GM21576 (cell line): Measurements from ENCODE around the gene AKR7A2.
"Not testable (repeated sequence)": the region's sequence is repeated elsewhere in the genome, so short reads cannot be mapped to it uniquely, and the experiment has no call there.

Experiments used
- ATAC-seq: cut with Tn5 transposase; IDR thresholded peaks from one replicate; pipeline ENCODE4 v1.9.1; 2021; ENCODE audit warnings: mild to moderate bottlenecking, moderate library complexity; ENCODE audit not compliant: unreplicated experiment

The AKR7A2 gene

DNA sequence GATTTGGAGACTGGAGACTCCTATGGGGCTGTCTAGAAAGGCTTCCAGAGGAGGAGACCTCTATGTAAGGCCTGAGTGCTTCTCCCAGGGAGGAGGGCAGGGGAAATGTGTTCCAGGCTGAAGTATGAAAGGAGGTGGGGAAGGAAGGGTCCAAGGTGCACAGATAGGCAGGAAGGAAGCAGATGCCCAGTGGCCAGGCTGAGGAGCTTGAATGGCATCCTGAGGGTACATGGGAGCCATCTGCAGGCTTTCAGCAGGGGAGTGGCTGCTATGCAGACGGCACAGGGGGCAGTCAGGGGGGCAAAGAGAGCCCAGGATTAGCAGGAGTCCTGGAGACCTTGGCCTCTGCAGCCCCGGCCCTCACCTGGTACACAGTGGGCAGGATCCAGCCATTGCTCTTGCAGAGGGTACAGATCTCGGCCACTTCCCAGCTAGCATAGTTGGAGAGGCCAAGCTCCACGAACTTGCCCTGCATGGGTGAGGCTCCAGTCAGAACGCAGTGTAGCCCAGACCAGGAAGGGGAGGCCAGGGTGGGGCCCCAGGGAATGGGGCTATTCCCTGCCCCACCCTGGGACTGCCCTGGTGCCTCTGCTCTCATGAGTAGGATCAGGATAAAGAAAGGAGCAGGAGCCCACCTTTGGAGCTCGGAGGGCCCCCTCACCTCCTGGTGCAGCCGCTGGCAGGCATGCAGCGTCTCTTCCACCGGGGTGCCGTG lies 4.0 kb downstream of the AKR7A2 start:
- no peak for ATAC-seq

DNA sequence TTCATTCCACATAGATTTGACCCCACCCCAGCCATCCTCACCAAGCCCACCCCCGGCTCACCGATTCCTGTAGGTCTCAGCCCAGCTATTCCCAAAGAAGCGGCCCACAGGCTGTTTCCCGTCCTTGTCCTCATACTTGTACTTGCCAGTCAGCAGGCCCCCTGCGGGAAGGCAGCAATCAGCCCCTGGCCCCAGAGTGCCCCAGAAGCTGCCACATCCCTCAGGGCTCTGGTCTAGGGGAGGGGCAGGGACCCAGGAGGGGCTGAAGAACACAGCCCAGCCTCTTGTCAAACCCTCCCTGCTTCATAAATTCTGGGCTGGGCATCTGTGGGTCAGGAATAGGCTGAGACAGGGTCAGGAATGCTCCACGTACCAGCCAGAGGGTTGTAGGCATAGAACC lies 5.0 kb downstream of the AKR7A2 start:
- no peak for ATAC-seq

- no peak for ATAC-seq
These were observed 6.1 kb downstream of the AKR7A2 start for GRCh38 chr1:19305880-19306279.

DNA sequence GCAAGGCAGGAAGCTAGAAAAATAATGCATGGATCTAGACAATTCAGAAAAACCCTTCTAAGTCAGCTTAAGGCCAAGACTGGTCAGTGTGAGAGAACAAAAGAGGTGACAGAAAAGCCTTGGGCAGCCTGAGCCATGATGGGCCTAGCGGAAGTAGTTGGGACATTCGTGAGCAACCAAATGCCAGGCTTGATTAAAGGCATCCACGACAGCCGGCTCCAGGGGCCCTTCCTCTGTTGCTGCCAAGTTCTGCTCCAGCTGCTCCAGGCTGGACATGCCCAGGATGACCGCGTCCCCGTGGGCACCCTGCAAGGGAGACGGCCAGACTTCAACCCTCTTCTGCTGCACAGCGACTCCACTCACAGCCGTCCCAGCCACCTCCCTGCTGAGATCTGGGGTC lies 7.9 kb downstream of the AKR7A2 start:
- ATAC-seq: not testable (repeated sequence)

DNA sequence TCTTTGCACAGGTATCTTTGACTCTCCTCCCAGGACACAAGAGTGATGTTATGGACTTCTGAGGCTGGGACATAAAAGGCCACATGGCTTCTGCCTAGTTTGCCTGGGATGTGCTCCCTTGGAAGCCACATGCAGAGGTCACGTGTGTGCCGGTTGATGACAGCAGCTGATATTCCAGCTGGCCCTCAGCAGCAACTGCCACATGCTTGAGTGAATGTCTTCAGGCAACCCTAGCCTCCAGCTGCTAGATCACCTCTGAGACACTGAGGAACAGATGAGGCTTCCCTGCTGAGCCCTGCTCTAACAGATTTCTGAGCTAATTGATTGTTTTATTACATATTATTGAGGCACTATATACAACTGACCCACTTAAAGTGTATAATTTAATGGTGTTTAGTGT lies 11.7 kb downstream of the AKR7A2 start:
- ATAC-seq: no peak

GRCh38 chr1:19294638-19295037 lies 17.3 kb downstream of the AKR7A2 start:
- ATAC-seq: no peak

- no peak for ATAC-seq
These were observed 22.7 kb downstream of the AKR7A2 start for GRCh38 chr1:19289244-19289643.

DNA sequence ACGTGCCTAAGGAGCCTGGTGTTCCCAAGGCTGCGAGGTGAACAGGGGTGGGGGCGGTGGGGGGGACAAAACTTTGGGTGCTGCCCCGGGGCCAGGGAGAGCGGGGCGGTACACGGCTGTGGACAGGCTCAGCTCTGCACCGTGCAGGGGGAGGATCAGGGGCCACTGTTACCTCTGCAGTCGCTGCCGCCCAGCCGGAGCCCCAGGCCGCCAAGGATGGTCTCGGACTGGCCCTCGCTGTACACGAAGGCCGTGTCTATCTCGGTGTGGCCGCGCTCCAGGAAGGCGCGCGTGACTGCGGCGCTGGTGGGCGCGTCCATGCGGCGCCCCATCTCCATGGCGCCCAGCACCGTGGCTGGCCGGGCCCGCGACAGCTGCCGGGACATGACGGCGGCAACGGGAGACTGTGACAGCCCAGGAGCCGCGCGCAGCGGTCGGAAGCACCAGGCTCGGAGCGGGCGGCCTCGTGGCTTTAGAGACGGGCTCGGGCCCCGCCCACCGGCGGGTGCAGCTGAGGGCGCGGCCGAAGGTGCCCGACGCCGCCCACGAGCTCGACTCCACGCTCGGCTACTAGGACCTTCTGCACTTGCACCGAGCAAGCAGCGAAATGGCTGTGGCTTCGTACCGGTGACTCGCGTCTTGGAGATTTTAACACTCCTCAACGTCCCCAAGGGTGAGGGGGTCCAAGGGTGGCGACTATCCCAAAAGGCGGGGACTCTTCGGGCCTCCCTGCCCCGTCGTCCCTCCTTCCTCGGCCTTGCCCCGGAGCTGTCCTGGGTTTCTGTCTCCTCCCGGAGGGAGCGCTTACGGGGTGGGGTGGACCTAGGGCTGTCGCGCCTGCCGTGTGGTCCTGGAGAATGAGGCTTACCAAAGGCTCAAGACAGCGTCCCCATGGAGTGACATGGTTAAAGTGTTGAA lies 23.4 kb downstream of the AKR7A2 start, which contains the start of gene AKR7A3:
Gene AKR7A3, minus strand, starts transcription at position 447 of the 918 bp plus-strand sequence. Its CDS starts 61 bp downstream, at position 386.
- ATAC-seq: not testable (repeated sequence)

DNA sequence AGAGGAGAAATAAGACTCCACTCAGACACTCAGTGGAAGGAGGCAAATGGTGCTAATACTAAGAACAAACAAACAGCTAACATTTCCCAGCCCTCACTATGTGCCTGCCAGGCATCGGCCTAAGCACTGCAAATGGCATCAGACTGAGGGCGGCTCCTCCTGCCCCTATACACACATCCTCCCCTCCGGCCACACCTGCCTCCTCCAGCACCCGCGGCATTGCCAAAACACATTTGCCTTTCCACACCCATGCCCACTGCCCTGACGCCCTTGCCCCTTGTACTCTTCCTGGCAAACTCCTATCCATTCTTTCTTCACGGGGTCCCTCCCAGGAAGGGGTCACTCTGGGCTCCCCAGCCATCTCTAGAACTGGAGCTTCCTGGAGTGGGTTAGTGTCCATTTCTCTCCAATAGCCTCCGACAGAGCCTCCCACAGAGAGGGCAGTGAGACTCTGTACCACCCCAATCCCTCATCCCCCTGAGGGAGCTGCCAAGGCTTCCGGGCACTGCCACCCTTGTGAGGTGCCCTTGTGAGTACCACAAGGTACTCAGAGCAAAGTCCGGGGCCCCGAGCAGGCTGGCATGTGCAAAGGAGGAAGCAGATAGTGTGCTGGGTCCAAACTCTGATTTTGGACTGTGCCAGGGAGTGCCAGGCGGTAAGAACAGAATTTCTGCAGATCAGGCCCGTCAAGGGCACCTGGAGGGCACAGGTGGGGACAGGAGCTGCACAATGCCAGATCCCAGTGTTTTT lies 24.3 kb downstream of the AKR7A2 start:
- ATAC-seq: no peak

GRCh38 chr1:19285807-19286206 lies 26.1 kb downstream of the AKR7A2 start:
- not testable (repeated sequence) for ATAC-seq

- not testable (repeated sequence) for ATAC-seq
These were observed 26.6 kb downstream of the AKR7A2 start for GRCh38 chr1:19285366-19285765.

- ATAC-seq: no peak
These were observed 27.1 kb downstream of the AKR7A2 start for GRCh38 chr1:19284881-19285280.

GRCh38 chr1:19283891-19284290 lies 28.1 kb downstream of the AKR7A2 start:
- ATAC-seq: no peak

GRCh38 chr1:19274636-19275035 lies 37.3 kb downstream of the AKR7A2 start:
- ATAC-seq: no peak

DNA sequence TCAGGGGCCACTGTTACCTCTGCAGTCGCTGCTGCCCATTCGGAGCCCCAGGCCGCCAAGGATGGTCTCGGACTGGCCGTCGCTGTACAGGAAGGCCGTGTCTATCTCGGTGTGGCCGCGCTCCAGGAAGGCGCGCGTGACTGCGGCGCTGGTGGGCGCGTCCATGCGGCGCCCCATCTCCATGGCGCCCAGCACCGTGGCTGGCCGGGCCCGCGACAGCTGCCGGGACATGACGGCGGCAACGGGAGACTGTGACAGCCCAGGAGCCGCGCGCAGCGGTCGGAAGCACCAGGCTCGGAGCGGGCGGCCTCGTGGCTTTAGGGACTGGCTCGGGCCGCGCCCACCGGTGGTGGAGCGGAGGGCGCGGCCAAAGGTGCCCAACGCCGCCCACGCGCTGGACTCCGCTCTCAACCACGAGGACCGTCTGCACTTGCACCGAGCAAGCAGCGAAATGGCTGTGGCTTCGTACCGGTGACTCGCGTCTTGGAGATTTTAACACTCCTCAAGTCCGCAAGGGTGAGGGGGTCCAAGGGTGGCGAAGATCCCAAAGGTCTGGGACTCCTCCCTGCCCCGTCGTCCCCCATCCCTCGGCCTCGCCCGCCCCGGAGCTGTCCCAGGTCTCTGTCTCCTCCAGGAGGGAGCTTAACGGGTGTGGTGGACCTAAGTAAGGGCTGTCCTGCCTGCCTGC lies 38.0 kb downstream of the AKR7A2 start:
- ATAC-seq: not testable (repeated sequence)

GRCh38 chr1:19273106-19273843 lies 38.7 kb downstream of the AKR7A2 start:
- no peak for ATAC-seq

GRCh38 chr1:19272064-19272463 lies 39.9 kb downstream of the AKR7A2 start:
- ATAC-seq: no peak

DNA sequence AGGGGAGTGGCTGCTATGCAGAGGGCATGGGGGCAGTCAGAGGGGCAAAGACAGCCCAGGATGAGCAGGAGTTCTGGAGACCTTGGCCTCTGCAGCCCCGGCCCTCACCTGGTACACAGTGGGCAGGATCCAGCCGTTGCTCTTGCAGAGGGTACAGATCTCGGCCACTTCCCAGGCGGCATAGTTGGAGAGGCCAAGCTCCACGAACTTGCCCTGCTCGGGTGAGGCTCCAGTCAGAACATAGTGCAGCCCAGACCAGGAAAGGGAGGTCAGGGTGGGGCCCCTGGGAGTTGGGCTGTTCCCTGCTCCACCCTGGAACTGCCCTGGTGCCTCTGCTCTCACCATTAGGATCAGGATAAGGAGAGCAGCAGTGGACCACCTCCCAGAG lies 41.6 kb downstream of the AKR7A2 start:
- ATAC-seq: not testable (repeated sequence)

DNA sequence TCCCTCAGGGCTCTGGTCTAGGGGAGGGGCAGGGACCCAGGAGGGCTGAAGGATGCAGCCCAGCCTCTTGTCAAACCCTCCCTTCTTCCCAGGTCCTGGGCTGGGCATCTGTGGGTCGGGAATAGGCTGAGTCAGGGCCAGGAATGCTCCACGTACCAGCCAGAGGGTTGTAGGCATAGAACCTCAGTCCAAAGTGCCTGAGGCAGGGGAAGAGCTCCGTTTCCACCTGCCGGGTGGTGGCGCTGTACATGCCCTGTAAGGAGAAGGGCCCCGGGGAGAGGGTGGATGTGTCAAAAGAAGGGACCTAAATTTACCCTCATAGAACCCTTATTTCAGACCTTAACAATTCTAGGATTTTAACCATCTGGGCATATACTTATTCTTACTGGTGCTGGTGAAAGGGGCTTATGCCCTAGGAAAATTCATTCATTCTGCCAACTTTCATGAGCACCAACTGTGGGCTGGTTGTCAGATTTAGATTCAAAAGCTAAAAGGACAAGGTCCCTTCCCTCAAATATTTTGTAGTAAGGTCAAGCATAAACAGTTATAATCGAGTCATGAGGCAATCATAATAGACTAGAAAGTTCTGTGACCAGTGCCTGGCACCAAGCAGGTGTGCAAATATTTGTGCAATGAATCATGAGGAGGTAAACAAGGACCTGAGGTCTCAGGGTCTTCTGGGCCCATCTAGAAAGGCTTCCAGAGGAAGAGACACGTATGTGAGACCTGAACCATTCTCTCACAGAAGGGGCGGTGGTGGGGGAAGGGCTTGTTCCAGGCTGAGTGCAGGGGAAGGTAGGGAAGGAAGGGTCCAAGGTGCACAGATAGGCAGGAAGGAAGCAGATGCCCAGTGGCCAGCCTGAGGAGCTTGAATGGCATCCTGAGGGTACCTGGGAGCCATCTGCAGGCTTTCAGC lies 42.3 kb downstream of the AKR7A2 start:
- ATAC-seq: not testable (repeated sequence)
